Stomach (tissue), 9 donors: ENCODE results near the gene LIMA1. TPM values are rescaled to one million over a fixed set of nuclear protein-coding genes. Genes with fewer than 3 reads are reported as not detected.
"Not testable (repeated sequence)": the region's sequence is repeated elsewhere in the genome, so short reads cannot be mapped to it uniquely, and the experiment has no call there.

Experiments
- DNase-seq, 2 donors: peaks; one replicate each; pipeline versions ENCODE4 v3.0.0 to v3.0.0-alpha.2; 2013 to 2019
- H3K27ac ChIP-seq, 5 donors: fragments of 200-600 bp in 4 of 5; sonication (generic) in 4 of 5; one replicate each; pipeline ENCODE4 v1.5.1; 2013 to 2019; ENCODE audit warnings: mild to moderate bottlenecking in 1 of 5, moderate library complexity in 1 of 5
- H3K27me3 ChIP-seq, 3 donors: fragments of 200-600 bp; sonication (generic); one replicate each; pipeline ENCODE4 v1.5.1; 2017 to 2019; ENCODE audit warnings: mixed run types in 1 of 3
- H3K36me3 ChIP-seq, 4 donors: fragments of 200-600 bp; sonication (generic); 1 replicate in 3 of 4; 2 replicates in 1 of 4; pipeline ENCODE4 v1.5.1; 2016 to 2019
- H3K4me1 ChIP-seq, 4 donors: fragments of 200-600 bp; sonication (generic); one replicate each; pipeline ENCODE4 v1.5.1; 2016 to 2019
- H3K4me3 ChIP-seq, 4 donors: fragments of 200-600 bp; sonication (generic) in 3 of 4; one replicate each; pipeline ENCODE4 v1.5.1; 2016 to 2019; ENCODE audit warnings: mild to moderate bottlenecking in 1 of 4
- H3K9me3 ChIP-seq, 4 donors: fragments of 200-600 bp; sonication (generic); one replicate each; pipeline ENCODE4 v1.5.1; 2016 to 2019
- EP300 ChIP-seq: sonication (generic); formaldehyde crosslinking; IDR thresholded peaks from one replicate; pipeline ENCODE4 v1.6.1; 2017; ENCODE audit warnings: antibody characterized with exemption
- POLR2A ChIP-seq, 4 donors: fragments of 450-650 bp; IDR thresholded peaks; one replicate each; pipeline ENCODE4 v1.6.1; 2016; ENCODE audit warnings: antibody characterized with exemption in 4 of 4, control low read depth in 2 of 4, mild to moderate bottlenecking in 1 of 4, moderate library complexity in 1 of 4
- POLR2AphosphoS5 ChIP-seq, 3 donors: sonication (generic); formaldehyde crosslinking; IDR thresholded peaks; one replicate each; pipeline ENCODE4 v1.6.1; 2016; ENCODE audit warnings: antibody characterized with exemption in 3 of 3
- WGBS, 5 donors: extraction: QIAGEN DNeasy Blood & Tissue Kit in 3 of 5; methylation state at CpG; one replicate each; pipeline versions ENCODE4 v1.1.5 to v1.1.7; 2013 to 2018; 5-methylcytosine and 5-hydroxymethylcytosine counted together
- intact Hi-C: fragments of 100-400 bp; cut with DNase I; formaldehyde crosslinking; loops from one replicate; pipeline ENCODE4 v1.15.1; 2023; ENCODE audit warnings: low total_unique reads
- polyA plus RNA-seq, 3 donors: library from polyadenylated mRNA; stranded (reverse); fragments of 200-250 nt; gene quantifications; one replicate each; pipeline ENCODE4 v1.2.3, GENCODE V29; 2013
- total RNA-seq, 5 donors: library from RNA; depleted of rRNA; stranded (reverse); fragments of >200 nt; gene quantifications; one replicate each; pipeline versions ENCODE4 v1.1.0 to v1.2.3, GENCODE V29; 2014 to 2016
- TF ChIP-seq, protein P1 (sequence below), 7 experiments: fragments of 450-650 bp in 4 of 7; fragments of 200-600 bp in 3 of 7; sonication (generic) in 3 of 7; IDR thresholded peaks; one replicate each; pipeline ENCODE4 v1.5.1; 2016 to 2019; ENCODE audit warnings: antibody characterized with exemption in 7 of 7, control low read depth in 2 of 7, mild to moderate bottlenecking in 1 of 7
- donor health status: healthy with polysubstance abuse.
- donor health status: Bipolar disorder and iron deficiency.
- donor health status: healthy.

LIMA1 gene
- total and polyA plus RNA-seq, 8 donors = 28.7 to 143 (median 83.2) TPM

DNA sequence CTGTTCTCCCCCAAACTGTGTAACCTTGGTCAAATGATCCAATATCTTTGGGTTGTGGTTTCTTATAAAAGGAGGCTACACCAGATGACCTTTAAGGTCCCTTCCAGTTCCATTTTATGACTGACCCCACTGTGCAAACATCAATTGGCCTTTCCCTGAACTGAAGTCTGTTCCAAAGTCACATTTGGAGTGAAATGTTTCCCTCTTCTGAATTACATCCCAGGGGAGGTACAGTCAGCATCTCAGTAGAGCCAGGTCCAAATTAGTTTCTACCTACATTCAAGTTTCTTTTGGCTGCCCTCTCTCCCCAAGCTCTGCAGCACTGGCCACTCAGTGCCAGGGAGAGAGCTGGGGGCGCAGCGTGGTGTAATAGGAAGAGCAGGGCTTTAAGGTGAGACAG lies 34.4 kb downstream of the LIMA1 start:
- no peak for TF ChIP-seq POLR2AphosphoS5 (IDR thresholded peaks at IDR 0.05)
- Histone ChIP-seq H3K27me3 (no peaks in the 10 kb centered on the region), H3K4me1 (peaks cover 34 to 73% (median 58%) of the 10 kb centered on the region in 4 donors), H3K27ac (peak overlapping the region; percentile 69 to 88 (median 77)), H3K4me3 (no peak overlapping the region), H3K9me3 (no peaks in the 10 kb centered on the region), H3K36me3 (peaks cover 4 to 29% (median 14%) of the 10 kb centered on the region in 4 donors)
- peak in 1 of 2 donors; percentile 24 for DNase-seq
- intact Hi-C loops = no loop called here
- WGBS, 5 donors = 35 to 67% (median 55%) methylated on average over 2 of the region's 2 CpGs

DNA sequence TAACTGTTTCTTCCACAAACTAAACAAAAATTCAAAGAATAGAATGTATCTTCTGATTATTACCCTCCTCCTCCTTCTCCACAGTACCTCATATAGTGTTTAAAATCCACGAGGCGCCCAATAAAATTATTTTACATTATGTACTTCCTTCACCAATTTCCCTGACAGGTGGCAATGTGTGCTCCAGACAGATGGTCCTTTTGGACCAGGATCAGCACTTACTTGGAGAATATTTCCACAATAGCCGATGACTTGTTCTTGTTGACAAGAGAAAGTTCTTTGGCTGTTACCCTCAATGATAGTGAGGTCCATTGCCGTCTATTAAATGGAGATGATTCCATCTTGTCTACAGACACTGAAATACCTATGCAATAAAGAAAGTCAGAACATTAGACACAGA lies 34.9 kb downstream of the LIMA1 start:
- Histone ChIP-seq H3K36me3 (peaks cover 4 to 29% (median 14%) of the 10 kb centered on the region in 4 donors), H3K9me3 (no peaks in the 10 kb centered on the region), H3K27me3 (no peaks in the 10 kb centered on the region), H3K4me1 (peaks cover 29 to 72% (median 59%) of the 10 kb centered on the region in 4 donors), H3K27ac (peak overlapping the region; percentile 69 to 88 (median 77)), H3K4me3 (no peak overlapping the region)
- TF ChIP-seq POLR2A (IDR thresholded peaks at IDR 0.05) (no peak), EP300 (no peak), POLR2AphosphoS5 (IDR thresholded peaks at IDR 0.05) (no peak)
- TF ChIP-seq, protein P1, sequence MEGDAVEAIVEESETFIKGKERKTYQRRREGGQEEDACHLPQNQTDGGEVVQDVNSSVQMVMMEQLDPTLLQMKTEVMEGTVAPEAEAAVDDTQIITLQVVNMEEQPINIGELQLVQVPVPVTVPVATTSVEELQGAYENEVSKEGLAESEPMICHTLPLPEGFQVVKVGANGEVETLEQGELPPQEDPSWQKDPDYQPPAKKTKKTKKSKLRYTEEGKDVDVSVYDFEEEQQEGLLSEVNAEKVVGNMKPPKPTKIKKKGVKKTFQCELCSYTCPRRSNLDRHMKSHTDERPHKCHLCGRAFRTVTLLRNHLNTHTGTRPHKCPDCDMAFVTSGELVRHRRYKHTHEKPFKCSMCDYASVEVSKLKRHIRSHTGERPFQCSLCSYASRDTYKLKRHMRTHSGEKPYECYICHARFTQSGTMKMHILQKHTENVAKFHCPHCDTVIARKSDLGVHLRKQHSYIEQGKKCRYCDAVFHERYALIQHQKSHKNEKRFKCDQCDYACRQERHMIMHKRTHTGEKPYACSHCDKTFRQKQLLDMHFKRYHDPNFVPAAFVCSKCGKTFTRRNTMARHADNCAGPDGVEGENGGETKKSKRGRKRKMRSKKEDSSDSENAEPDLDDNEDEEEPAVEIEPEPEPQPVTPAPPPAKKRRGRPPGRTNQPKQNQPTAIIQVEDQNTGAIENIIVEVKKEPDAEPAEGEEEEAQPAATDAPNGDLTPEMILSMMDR (IDR thresholded peaks at IDR 0.05) = no peak
- DNase-seq = no peak
- intact Hi-C loops = no loop called here
- 68 to 82% (median 71%) methylated on average over 4 of the region's 4 CpGs for WGBS, 5 donors

- H3K4me3 ChIP-seq, H3K27me3 ChIP-seq, DNase-seq, H3K9me3 ChIP-seq, intact Hi-C loops: not testable (repeated sequence)
- 48 to 66% (median 59%) methylated on average over 9 of the region's 9 CpGs for WGBS, 5 donors
- peaks cover 4 to 29% (median 14%) of the 10 kb centered on the region in 4 donors for H3K36me3 ChIP-seq
- H3K4me1 ChIP-seq = peaks cover 30 to 78% (median 63%) of the 10 kb centered on the region in 4 donors
- peak overlapping the region; percentile 42 to 88 (median 77) for H3K27ac ChIP-seq
These were observed 35.7 kb downstream of the LIMA1 start for GRCh38 chr12:50247665-50248064.

DNA sequence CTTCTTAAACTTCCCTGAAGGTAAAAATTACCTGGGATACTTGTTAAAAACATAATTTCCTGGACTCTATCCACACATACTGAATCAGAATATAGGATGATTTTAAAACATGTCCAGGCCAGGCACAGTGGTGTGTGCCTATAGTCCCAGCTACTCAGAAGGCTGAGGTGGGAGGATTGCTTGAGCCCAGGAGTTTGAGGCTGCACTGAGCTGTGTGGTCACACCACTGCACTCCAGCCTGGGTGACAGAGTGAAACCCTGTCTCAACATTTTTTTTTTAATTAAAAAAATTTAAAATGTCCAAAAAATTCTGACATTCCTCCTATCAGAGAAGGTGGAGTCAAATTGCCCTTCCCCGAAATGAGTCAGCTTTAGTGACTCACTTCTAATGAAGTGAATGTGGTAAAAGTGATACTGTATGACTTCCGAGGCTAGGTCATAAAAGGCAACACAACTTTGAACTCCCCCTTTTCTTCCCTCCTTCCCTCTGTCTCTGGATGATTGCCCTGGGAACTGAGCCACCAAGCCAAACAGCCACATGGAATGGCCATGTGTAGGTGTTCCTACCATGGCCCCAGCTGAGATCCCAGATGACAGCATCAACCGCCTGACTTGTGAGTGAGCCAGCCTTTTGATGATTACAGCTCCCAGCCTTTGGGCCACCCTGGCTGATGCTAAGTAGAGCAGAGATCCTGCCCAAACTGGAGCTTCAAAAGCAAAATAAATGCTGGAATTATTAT lies 36.3 kb downstream of the LIMA1 start:
- no peak for TF ChIP-seq EP300
- peak in 2 of 3 donors; percentile 57 to 90 for TF ChIP-seq POLR2AphosphoS5 (IDR thresholded peaks at IDR 0.05)
- no peak overlapping the region for H3K4me3 ChIP-seq
- H3K36me3 ChIP-seq = peaks cover 4 to 29% (median 14%) of the 10 kb centered on the region in 4 donors
- peaks cover 37 to 80% (median 66%) of the 10 kb centered on the region in 4 donors for H3K4me1 ChIP-seq
- peak overlapping the region; percentile 70 to 88 (median 77) for H3K27ac ChIP-seq
- no peaks in the 10 kb centered on the region for H3K9me3 ChIP-seq
- no peaks in the 10 kb centered on the region for H3K27me3 ChIP-seq
- intact Hi-C loops = no loop called here
- WGBS, 5 donors = 18 to 38% (median 27%) methylated on average over 3 of the region's 3 CpGs
- peak; percentile 68 to 80 for DNase-seq

- no peak overlapping the region for H3K4me3 ChIP-seq
- no peaks in the 10 kb centered on the region for H3K9me3 ChIP-seq
- peaks cover 33 to 79% (median 64%) of the 10 kb centered on the region in 4 donors for H3K4me1 ChIP-seq
- 54 to 67% (median 58%) methylated on average over 7 of the region's 7 CpGs for WGBS, 5 donors
- no peaks in the 10 kb centered on the region for H3K27me3 ChIP-seq
- peak overlapping the region; percentile 70 to 88 (median 77) for H3K27ac ChIP-seq
- peaks cover 4 to 29% (median 14%) of the 10 kb centered on the region in 4 donors for H3K36me3 ChIP-seq
- intact Hi-C loops = no loop called here
- DNase-seq = no peak
- no peak for TF ChIP-seq POLR2A (IDR thresholded peaks at IDR 0.05)
- no peak for TF ChIP-seq POLR2AphosphoS5 (IDR thresholded peaks at IDR 0.05)
- no peak for TF ChIP-seq EP300
- TF ChIP-seq, protein P1 (IDR thresholded peaks at IDR 0.05) = no peak
These were observed 37.0 kb downstream of the LIMA1 start for GRCh38 chr12:50246197-50246865.
